HepG2 (cell line): ENCODE data around the gene FRMD4A. TPM values are rescaled to one million over a fixed set of nuclear protein-coding genes. Genes with fewer than 3 reads are reported as not detected.

Experiments
- ATAC-seq: fragments of 200-7000 bp; cut with Tn5 transposase; 3 replicates; pipeline ENCODE4 v1.9.1; 2020; ENCODE audit warnings: mild to moderate bottlenecking, moderate library complexity
- BruUV-seq: library from RNA; stranded (reverse); fragments of 400-500 nt; replicated peaks from 2 replicates; lab custom pipeline; 2021; lab: Mats Ljungman, UMichigan
- CTCF ChIA-PET: fragments of 300-600 bp; formaldehyde crosslinking; extraction: SDS; loops from one replicate; lab custom pipeline; 2021; ENCODE audit warnings: low total read pairs, inconsistent platforms, low intra/inter-chr PET ratio; lab: Yijun Ruan, JAX
- POLR2A ChIA-PET: fragments of 350-600 bp; sonication (Branson Sonifier 250); formaldehyde crosslinking; loops from one replicate; lab custom pipeline; 2020; ENCODE audit warnings: antibody characterized with exemption, inconsistent platforms; lab: Yijun Ruan, JAX
- DNase-seq: peaks from one replicate; pipeline ENCODE4 v3.0.0-alpha.2; 2015; ENCODE audit warnings: low spot score
- FAIRE-seq: peaks from 3 replicates; lab custom pipeline; 2011; peaks lifted over from hg19 to GRCh38; lab: Jason Lieb, UNC
- H2AFZ ChIP-seq: one replicate; pipeline ENCODE4 v1.6.1; 2011; ENCODE audit warnings: low read length, inconsistent platforms
- H3K27ac ChIP-seq: fragments of 300-600 bp; 3 replicates; pipeline ENCODE4 v1.8.0; 2011; ENCODE audit warnings: mixed run types, mild to moderate bottlenecking, mixed read lengths, low read length, inconsistent platforms; ENCODE audit not compliant: insufficient read depth; ENCODE audit errors: extremely low read length
- H3K27me3 ChIP-seq, 2 experiments: fragments of 200-600 bp in 1 of 2; 2 replicates in 1 of 2; 3 replicates in 1 of 2; pipeline versions ENCODE4 v1.6.0 to v1.8.0; 2011; ENCODE audit warnings: low read length in 2 of 2, mild to moderate bottlenecking in 2 of 2, moderate library complexity in 2 of 2, inconsistent platforms in 1 of 2; ENCODE audit not compliant: insufficient read depth in 2 of 2, control insufficient read depth in 1 of 2
- H3K36me3 ChIP-seq, 2 experiments: fragments of 200-600 bp in 1 of 2; replicated peaks in 1 of 2; 2 replicates in 1 of 2; 3 replicates in 1 of 2; pipeline versions ENCODE4 v1.5.1 to v1.8.0; 2011; ENCODE audit warnings: low read length in 2 of 2, inconsistent platforms in 1 of 2; ENCODE audit not compliant: insufficient read depth in 2 of 2, control insufficient read depth in 1 of 2
- H3K4me1 ChIP-seq: 2 replicates; pipeline ENCODE4 v1.5.1; 2012; ENCODE audit warnings: low read length, inconsistent platforms; ENCODE audit not compliant: insufficient read depth
- H3K4me2 ChIP-seq: 2 replicates; pipeline ENCODE4 v1.6.0; 2011; ENCODE audit warnings: low read depth, low read length, inconsistent platforms
- H3K4me3 ChIP-seq, 3 experiments: fragments of 200-600 bp in 1 of 3; sonication (generic), shearing (Covaris generic) in 1 of 3; replicated peaks in 1 of 3; 2 replicates each; pipeline ENCODE4 v1.5.1; 2011 to 2016; ENCODE audit warnings: low read length in 3 of 3, inconsistent platforms in 2 of 3, low read depth in 2 of 3, mild to moderate bottlenecking in 2 of 3, control low read depth in 1 of 3, mixed read lengths in 1 of 3; ENCODE audit not compliant: insufficient read depth in 1 of 3
- H3K79me2 ChIP-seq: one replicate; pipeline ENCODE4 v1.6.1; 2011; ENCODE audit warnings: low read length, inconsistent platforms; ENCODE audit not compliant: insufficient read depth
- H3K9ac ChIP-seq: 2 replicates; pipeline ENCODE4 v1.6.0; 2011; ENCODE audit warnings: mild to moderate bottlenecking, low read depth, low read length, inconsistent platforms; ENCODE audit not compliant: insufficient read depth
- H3K9me3 ChIP-seq: 2 replicates; pipeline ENCODE4 v1.5.1; 2012; ENCODE audit warnings: mild to moderate bottlenecking, low read length
- H4K20me1 ChIP-seq: 2 replicates; pipeline ENCODE4 v1.6.0; 2011; ENCODE audit warnings: inconsistent platforms, mild to moderate bottlenecking, low read length, moderate library complexity; ENCODE audit not compliant: insufficient read depth
- MATR3 ChIP-seq: sonication (generic); formaldehyde crosslinking; IDR thresholded peaks from 2 replicates; pipeline ENCODE4 v1.4.0; 2020; ENCODE audit warnings: missing genetic modification reagents
- MIER3 ChIP-seq: IDR thresholded peaks from 2 replicates; pipeline ENCODE4 v1.6.1; 2016; ENCODE audit warnings: missing compliant biosample characterization, borderline replicate concordance
- PITX1 ChIP-seq: sonication (generic); formaldehyde crosslinking; IDR thresholded peaks from 2 replicates; pipeline ENCODE4 v1.5.1; 2020; ENCODE audit warnings: mild to moderate bottlenecking, missing genetic modification reagents
- ZNF510 ChIP-seq: sonication (generic); formaldehyde crosslinking; IDR thresholded peaks from 2 replicates; pipeline ENCODE4 v1.4.0; 2020; ENCODE audit warnings: low read depth, mild to moderate bottlenecking, missing genetic modification reagents
- ZNF513 ChIP-seq: sonication (generic); formaldehyde crosslinking; conservative IDR thresholded peaks from 2 replicates; pipeline ENCODE4 v1.5.0; 2020; ENCODE audit warnings: missing genetic modification reagents
- ZNF547 ChIP-seq: sonication (generic); formaldehyde crosslinking; IDR thresholded peaks from 2 replicates; pipeline ENCODE4 v1.5.1; 2020; ENCODE audit warnings: mild to moderate bottlenecking, missing genetic modification reagents
- ZNF558 ChIP-seq: sonication (generic); formaldehyde crosslinking; IDR thresholded peaks from 2 replicates; pipeline ENCODE4 v1.9.0; 2022; ENCODE audit warnings: mild to moderate bottlenecking, missing genetic modification reagents, borderline replicate concordance
- ZNF850 ChIP-seq: sonication (generic); formaldehyde crosslinking; conservative IDR thresholded peaks from 2 replicates; pipeline ENCODE4 v1.9.0; 2021; ENCODE audit warnings: mild to moderate bottlenecking, missing genetic modification reagents
- WGBS: methylation state at CpG from one replicate; pipeline ENCODE4 v1.1.6; 2017; ENCODE audit warnings: low lambda C conversion rate; 5-methylcytosine and 5-hydroxymethylcytosine counted together
- in situ Hi-C: cut with HindIII; loops from 2 replicates; pipeline ENCODE4 v1.10.0; 2017; ENCODE audit warnings: low pct_unique_long_range_greater_than_20kb; ENCODE audit not compliant: extremely low pct_ligation_motif_present
- intact Hi-C: fragments of 100-400 bp; cut with micrococcal nuclease; formaldehyde crosslinking; loops from one replicate; pipeline ENCODE4 v1.10.0; 2022; ENCODE audit not compliant: unreplicated experiment
- polyA plus RNA-seq, 8 experiments: library from polyadenylated mRNA; depleted of rRNA in 3 of 8; stranded (reverse) in 7 of 8; unstranded in 1 of 8; fragments of >200 nt; fragmentation: Illumina TruSeq in 4 of 8; extraction: Trizol in 4 of 8; gene quantifications; 2 replicates each; pipeline versions ENCODE4 v1.2.1 to v1.2.3, GENCODE V29; 2011 to 2016; ENCODE audit warnings: low read depth in 4 of 8, missing spikeins in 1 of 8, mixed read lengths in 1 of 8; ENCODE audit not compliant: insufficient read depth in 1 of 8
- total RNA-seq, 5 experiments: library from RNA; depleted of rRNA; stranded (reverse); fragments of >200 nt; fragmentation: Illumina TruSeq; extraction: Trizol; gene quantifications; 2 replicates each; pipeline ENCODE4 v1.2.3, GENCODE V29; 2016; ENCODE audit warnings: low read depth in 1 of 5
- TF ChIP-seq, protein P1 (sequence below): sonication (generic); formaldehyde crosslinking; IDR thresholded peaks from 2 replicates; pipeline ENCODE4 v1.4.0; 2020; ENCODE audit warnings: missing genetic modification reagents
- TF ChIP-seq, protein P2 (sequence below): sonication (generic); formaldehyde crosslinking; IDR thresholded peaks from 2 replicates; pipeline ENCODE4 v1.4.0; 2020; ENCODE audit warnings: missing genetic modification reagents
- TF ChIP-seq, protein P3 (sequence below): sonication (generic); formaldehyde crosslinking; IDR thresholded peaks from 2 replicates; pipeline ENCODE4 v1.4.0; 2020; ENCODE audit warnings: mild to moderate bottlenecking, missing genetic modification reagents

FRMD4A gene
- total and polyA plus RNA-seq, 2 of the 13 experiments (the other 11 are each of a cell fraction or from before 2014, with no cell fraction given) = 0.09 to 0.26 TPM

GRCh38 chr10:14355750-14356149 lies 25.0 kb upstream of the FRMD4A start:
- 0% methylated on average over 1 of the region's 3 CpGs for WGBS
- no peaks in the 10 kb centered on the region for H3K36me3 ChIP-seq
- in situ Hi-C loops = no loop called here

More at GRCh38 chr10:14355750-14356149, 25.0 kb upstream of the FRMD4A start:
- no peak overlapping the region for H3K27ac ChIP-seq
- CTCF ChIA-PET = no interaction called here
- ATAC-seq (no peak), FAIRE-seq (no peak), DNase-seq (no peak)
- no peak overlapping the region for H2AFZ ChIP-seq
- no peak overlapping the region for H3K4me3 ChIP-seq
- no peak overlapping the region for H3K9ac ChIP-seq
- H4K20me1 ChIP-seq = no peaks in the 10 kb centered on the region
- TF ChIP-seq ZNF558 (CRISPR knock-in tag) = no peak
- no peak for TF ChIP-seq ZNF850
- TF ChIP-seq MATR3 (CRISPR knock-in tag) = no peak
- no peak for TF ChIP-seq ZNF513 (CRISPR knock-in tag)
- TF ChIP-seq, protein P1, sequence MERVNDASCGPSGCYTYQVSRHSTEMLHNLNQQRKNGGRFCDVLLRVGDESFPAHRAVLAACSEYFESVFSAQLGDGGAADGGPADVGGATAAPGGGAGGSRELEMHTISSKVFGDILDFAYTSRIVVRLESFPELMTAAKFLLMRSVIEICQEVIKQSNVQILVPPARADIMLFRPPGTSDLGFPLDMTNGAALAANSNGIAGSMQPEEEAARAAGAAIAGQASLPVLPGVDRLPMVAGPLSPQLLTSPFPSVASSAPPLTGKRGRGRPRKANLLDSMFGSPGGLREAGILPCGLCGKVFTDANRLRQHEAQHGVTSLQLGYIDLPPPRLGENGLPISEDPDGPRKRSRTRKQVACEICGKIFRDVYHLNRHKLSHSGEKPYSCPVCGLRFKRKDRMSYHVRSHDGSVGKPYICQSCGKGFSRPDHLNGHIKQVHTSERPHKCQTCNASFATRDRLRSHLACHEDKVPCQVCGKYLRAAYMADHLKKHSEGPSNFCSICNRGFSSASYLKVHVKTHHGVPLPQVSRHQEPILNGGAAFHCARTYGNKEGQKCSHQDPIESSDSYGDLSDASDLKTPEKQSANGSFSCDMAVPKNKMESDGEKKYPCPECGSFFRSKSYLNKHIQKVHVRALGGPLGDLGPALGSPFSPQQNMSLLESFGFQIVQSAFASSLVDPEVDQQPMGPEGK (CRISPR knock-in tag) = no peak
- TF ChIP-seq, protein P2, sequence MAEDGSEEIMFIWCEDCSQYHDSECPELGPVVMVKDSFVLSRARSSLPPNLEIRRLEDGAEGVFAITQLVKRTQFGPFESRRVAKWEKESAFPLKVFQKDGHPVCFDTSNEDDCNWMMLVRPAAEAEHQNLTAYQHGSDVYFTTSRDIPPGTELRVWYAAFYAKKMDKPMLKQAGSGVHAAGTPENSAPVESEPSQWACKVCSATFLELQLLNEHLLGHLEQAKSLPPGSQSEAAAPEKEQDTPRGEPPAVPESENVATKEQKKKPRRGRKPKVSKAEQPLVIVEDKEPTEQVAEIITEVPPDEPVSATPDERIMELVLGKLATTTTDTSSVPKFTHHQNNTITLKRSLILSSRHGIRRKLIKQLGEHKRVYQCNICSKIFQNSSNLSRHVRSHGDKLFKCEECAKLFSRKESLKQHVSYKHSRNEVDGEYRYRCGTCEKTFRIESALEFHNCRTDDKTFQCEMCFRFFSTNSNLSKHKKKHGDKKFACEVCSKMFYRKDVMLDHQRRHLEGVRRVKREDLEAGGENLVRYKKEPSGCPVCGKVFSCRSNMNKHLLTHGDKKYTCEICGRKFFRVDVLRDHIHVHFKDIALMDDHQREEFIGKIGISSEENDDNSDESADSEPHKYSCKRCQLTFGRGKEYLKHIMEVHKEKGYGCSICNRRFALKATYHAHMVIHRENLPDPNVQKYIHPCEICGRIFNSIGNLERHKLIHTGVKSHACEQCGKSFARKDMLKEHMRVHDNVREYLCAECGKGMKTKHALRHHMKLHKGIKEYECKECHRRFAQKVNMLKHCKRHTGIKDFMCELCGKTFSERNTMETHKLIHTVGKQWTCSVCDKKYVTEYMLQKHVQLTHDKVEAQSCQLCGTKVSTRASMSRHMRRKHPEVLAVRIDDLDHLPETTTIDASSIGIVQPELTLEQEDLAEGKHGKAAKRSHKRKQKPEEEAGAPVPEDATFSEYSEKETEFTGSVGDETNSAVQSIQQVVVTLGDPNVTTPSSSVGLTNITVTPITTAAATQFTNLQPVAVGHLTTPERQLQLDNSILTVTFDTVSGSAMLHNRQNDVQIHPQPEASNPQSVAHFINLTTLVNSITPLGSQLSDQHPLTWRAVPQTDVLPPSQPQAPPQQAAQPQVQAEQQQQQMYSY = no peak
- TF ChIP-seq ZNF547 (CRISPR knock-in tag) = no peak
- TF ChIP-seq MIER3 (CRISPR knock-in tag) = no peak
- no peak for TF ChIP-seq PITX1 (CRISPR knock-in tag)
- TF ChIP-seq, protein P3, sequence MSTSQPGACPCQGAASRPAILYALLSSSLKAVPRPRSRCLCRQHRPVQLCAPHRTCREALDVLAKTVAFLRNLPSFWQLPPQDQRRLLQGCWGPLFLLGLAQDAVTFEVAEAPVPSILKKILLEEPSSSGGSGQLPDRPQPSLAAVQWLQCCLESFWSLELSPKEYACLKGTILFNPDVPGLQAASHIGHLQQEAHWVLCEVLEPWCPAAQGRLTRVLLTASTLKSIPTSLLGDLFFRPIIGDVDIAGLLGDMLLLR (CRISPR knock-in tag) = no peak
- TF ChIP-seq ZNF510 = no peak
- H3K4me1 ChIP-seq = no peaks in the 10 kb centered on the region
- no TSS peak for BruUV-seq
- no peak overlapping the region for H3K4me2 ChIP-seq
- intact Hi-C loops = no loop called here
- no peaks in the 10 kb centered on the region; a peak in 2 of 5 replicates for H3K27me3 ChIP-seq
- POLR2A ChIA-PET = no interaction called here
- no peaks in the 10 kb centered on the region for H3K79me2 ChIP-seq
- no peaks in the 10 kb centered on the region for H3K9me3 ChIP-seq
